Ishikawa (cell line): Measurements from ENCODE around the gene TMEM132D.

Experiments
- CEBPB ChIP-seq: IDR thresholded peaks from 2 replicates; pipeline ENCODE4 v1.6.1; 2012
- CREB1 ChIP-seq: IDR thresholded peaks from 2 replicates; pipeline ENCODE4 v1.6.1; 2012; ENCODE audit warnings: low read depth
- EGR1 ChIP-seq: IDR thresholded peaks from 2 replicates; pipeline ENCODE4 v1.6.1; 2012
- EP300 ChIP-seq: IDR thresholded peaks from 2 replicates; pipeline ENCODE4 v1.6.1; 2012; ENCODE audit warnings: borderline replicate concordance
- FOXM1 ChIP-seq: IDR thresholded peaks from 2 replicates; pipeline ENCODE4 v1.6.1; 2012; ENCODE audit warnings: low read depth, borderline replicate concordance
- MAX ChIP-seq: IDR thresholded peaks from 2 replicates; pipeline ENCODE4 v1.6.1; 2012
- NFIC ChIP-seq: IDR thresholded peaks from 2 replicates; pipeline ENCODE4 v1.6.1; 2012
- RAD21 ChIP-seq: IDR thresholded peaks from 2 replicates; pipeline ENCODE4 v1.6.1; 2012; ENCODE audit warnings: low read depth
- REST ChIP-seq: IDR thresholded peaks from 2 replicates; pipeline ENCODE4 v1.6.1; 2012; ENCODE audit warnings: low read depth, mild to moderate bottlenecking
- TAF1 ChIP-seq: IDR thresholded peaks from 2 replicates; pipeline ENCODE4 v1.6.1; 2012; ENCODE audit warnings: low read depth, mild to moderate bottlenecking
- TCF12 ChIP-seq: IDR thresholded peaks from 2 replicates; pipeline ENCODE4 v1.6.1; 2012; ENCODE audit warnings: low read depth
- TEAD4 ChIP-seq: IDR thresholded peaks from 2 replicates; pipeline ENCODE4 v1.6.1; 2012
- YY1 ChIP-seq: IDR thresholded peaks from 2 replicates; pipeline ENCODE4 v1.6.1; 2012; ENCODE audit warnings: low read depth

GRCh38 chr12:129660946-129661345 is 242.9 kb downstream of the TMEM132D start:
- TF ChIP-seq TEAD4 = no peak
- TF ChIP-seq RAD21 = no peak
- no peak for TF ChIP-seq MAX
- no peak for TF ChIP-seq FOXM1
- TF ChIP-seq CEBPB = no peak
- no peak for TF ChIP-seq CREB1
- no peak for TF ChIP-seq YY1
- no peak for TF ChIP-seq TCF12
- no peak for TF ChIP-seq EP300
- TF ChIP-seq EGR1 = no peak
- TF ChIP-seq TAF1 = no peak
- TF ChIP-seq REST = no peak
- no peak for TF ChIP-seq NFIC
